HG03045 (cell line): ENCODE results near the gene DHCR24.

ENCODE experiments used
- ATAC-seq: cut with Tn5 transposase; IDR thresholded peaks from one replicate; pipeline ENCODE4 v1.9.1; 2021; ENCODE audit warnings: mild to moderate bottlenecking, moderate library complexity; ENCODE audit not compliant: unreplicated experiment

Gene DHCR24

GRCh38 chr1:54819195-54819536 lies 67.8 kb downstream of the DHCR24 start:
- ATAC-seq, result no peak

- ATAC-seq, result no peak
Measured at GRCh38 chr1:54818461-54819194, 68.4 kb downstream of the DHCR24 start.

GRCh38 chr1:54816951-54817350 lies 70.0 kb downstream of the DHCR24 start:
- no peak for ATAC-seq

GRCh38 chr1:54816130-54816529 lies 70.9 kb downstream of the DHCR24 start:
- ATAC-seq, result no peak

GRCh38 chr1:54815086-54815876 lies 71.7 kb downstream of the DHCR24 start:
- no peak for ATAC-seq

GRCh38 chr1:54814571-54814970 lies 72.4 kb downstream of the DHCR24 start:
- ATAC-seq, result no peak

- no peak for ATAC-seq
Measured at GRCh38 chr1:54814126-54814498, 72.9 kb downstream of the DHCR24 start.

- ATAC-seq, result no peak
Measured at GRCh38 chr1:54813485-54814125, 73.4 kb downstream of the DHCR24 start.

- no peak for ATAC-seq
Measured at GRCh38 chr1:54812801-54813484, 74.1 kb downstream of the DHCR24 start.

- ATAC-seq, result no peak
Measured at GRCh38 chr1:54811739-54812655, 75.0 kb downstream of the DHCR24 start.

GRCh38 chr1:54811066-54811465 lies 75.9 kb downstream of the DHCR24 start:
- no peak for ATAC-seq

- peak; percentile 68 for ATAC-seq
Measured at GRCh38 chr1:54810153-54810942, 76.6 kb downstream of the DHCR24 start.

GRCh38 chr1:54809496-54810074 lies 77.4 kb downstream of the DHCR24 start:
- no peak for ATAC-seq

GRCh38 chr1:54808443-54809207 lies 78.4 kb downstream of the DHCR24 start:
- no peak for ATAC-seq

- no peak for ATAC-seq
Measured at GRCh38 chr1:54807756-54808155, 79.2 kb downstream of the DHCR24 start.

- no peak for ATAC-seq
Measured at GRCh38 chr1:54806931-54807611, 79.9 kb downstream of the DHCR24 start.

GRCh38 chr1:54805981-54806381 lies 81.0 kb downstream of the DHCR24 start:
- no peak for ATAC-seq

- ATAC-seq, result no peak
Measured at GRCh38 chr1:54805466-54805865, 81.5 kb downstream of the DHCR24 start.
